GM12892 (cell line): ENCODE results near the gene CDK19.

ENCODE experiments used
- POLR2A ChIP-seq: IDR thresholded peaks from 2 replicates; pipeline ENCODE4 v1.6.1; 2011; ENCODE audit warnings: low read depth, low read length, control low read depth
- POLR2AphosphoS5 ChIP-seq: IDR thresholded peaks from 2 replicates; pipeline ENCODE4 v1.6.1; 2011; ENCODE audit warnings: low read depth, low read length, control low read depth
- TAF1 ChIP-seq: IDR thresholded peaks from 2 replicates; pipeline ENCODE4 v1.6.1; 2011; ENCODE audit warnings: low read depth, mild to moderate bottlenecking, control low read depth, low read length, borderline replicate concordance

GRCh38 chr6:110723017-110723416 lies 92.3 kb downstream of the CDK19 start:
- TF ChIP-seq POLR2A (no peak), POLR2AphosphoS5 (no peak), TAF1 (no peak)
